GM21786 (cell line): Measurements from ENCODE around the gene BAIAP3.

Experiments
- ATAC-seq: cut with Tn5 transposase; IDR thresholded peaks from one replicate; pipeline ENCODE4 v1.9.1; 2021; ENCODE audit not compliant: unreplicated experiment

BAIAP3 gene

DNA sequence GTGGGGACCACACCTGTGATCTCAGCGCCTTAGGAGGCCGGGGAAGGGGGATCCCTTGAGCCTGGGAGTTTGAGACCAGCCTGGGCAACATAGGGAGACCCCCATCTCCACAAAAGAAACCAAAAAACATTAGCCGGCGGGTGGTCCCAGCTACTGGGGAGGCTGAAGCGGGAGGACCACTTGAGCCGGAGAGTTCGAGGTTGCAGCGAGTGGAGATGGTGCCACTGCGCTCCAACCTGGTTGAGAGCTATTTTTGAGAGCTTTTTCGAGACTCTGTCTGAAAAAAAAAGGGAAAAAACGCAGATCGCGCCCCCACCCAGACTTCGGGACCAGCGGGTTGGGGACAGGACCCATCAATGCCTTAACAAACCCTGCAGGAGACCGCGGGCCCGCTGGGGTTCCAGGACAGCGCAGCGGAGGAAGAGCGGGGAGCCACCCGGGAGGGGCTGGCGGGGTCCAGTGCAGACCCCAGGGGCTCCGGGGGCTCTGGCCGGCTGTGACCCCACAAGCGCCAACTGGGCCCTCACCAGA, 762 bp upstream of the BAIAP3 start:
- no peak for ATAC-seq

DNA sequence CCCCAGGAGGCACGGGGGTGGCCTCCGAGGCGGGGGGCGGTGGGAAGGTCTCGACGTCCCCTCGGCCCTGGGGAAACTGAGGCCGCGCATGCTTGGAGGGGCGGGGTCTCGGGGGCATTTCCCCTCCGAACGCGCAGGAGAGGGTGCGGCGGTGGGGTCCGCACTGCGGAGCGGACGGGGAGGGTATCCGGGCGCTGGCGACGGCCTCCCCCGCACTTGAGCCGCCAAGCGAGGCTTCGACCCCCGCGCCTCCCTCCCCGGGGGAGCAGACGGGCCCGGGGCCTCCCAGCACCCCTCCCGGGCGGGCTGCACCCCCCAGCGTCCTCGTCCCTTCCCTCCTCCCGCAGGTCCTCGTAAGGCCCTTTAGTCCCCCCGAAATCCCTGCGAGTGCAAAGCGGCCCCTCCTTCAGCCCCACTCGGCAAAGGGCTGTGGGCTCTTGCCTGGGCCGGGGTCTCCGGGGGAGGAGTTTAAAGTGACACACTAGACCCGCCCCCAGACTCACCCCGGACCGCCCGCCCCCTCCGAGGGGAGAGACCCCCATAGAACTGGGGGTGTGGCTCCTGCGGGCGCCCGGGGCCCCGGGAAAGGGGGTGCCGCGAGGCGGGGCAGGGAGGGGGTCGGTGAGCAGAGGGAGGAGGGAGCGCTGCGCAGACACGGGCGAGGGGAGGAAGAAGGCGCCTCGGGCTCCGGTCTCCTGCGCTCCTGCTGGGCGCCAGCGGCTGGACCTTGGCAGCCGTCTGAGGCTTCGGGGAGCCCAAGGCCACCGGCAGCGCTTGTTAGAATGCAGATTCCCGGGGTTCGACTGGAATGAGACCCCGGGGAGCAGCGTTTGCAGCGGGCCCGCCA, 632 bp downstream of the BAIAP3 start:
- no peak for ATAC-seq

DNA sequence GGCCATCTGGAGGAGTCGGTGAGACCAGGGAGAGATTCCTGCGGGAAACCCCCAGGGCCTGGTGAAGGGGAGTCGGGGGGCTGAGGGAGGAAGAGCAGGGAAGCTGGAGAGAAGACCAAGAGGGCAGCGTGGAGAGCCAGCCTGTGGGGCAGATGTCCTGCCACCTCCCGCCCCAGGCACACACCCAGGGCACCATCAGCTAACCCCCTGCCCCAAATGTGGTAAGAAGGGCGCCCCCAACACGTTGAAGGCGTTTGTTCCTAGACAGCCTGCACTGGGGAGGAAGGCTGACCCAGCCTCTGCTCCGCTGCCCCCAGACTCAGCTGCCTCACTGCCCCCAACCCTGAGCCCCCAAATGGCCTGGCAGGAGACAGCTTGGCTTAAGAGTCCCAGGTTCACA, 1.3 kb downstream of the BAIAP3 start:
- no peak for ATAC-seq

DNA sequence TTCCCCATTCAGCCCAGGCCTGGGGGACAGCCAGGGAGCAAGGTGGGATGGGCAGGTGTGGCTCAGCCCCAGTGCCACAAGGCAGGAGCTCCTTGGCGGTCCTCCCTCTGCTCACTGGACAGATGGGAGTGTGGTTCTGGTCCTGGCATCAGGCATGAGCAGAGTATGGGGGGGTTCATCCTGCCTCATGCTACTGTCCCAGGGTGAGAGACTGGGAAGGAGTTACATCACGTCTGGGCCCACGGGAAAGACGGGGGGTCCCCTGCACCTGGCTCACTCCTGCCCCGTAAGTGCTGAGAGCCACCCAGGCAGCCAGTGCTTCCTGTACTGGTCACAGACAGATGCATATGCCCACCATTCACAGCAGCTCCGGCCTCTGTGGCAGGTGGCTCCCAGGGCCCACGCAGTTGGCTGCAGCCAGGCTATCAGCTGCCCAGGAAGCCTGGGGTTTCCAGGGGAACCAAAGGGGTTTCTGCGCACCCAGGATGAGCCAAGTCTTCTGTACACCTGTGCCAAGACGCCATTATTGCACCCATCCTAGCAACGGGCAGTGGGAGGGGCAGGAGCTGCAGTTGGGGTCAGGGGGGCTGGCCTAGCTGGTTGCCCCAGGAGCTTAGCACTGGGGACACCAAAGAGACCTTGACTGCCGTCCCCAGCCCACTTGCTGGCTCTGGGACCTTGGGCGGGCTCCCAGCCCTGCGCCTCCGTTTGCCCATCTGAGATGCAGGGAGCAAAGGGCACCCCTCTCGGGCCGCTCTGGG, 1.9 kb downstream of the BAIAP3 start:
- ATAC-seq: no peak

DNA sequence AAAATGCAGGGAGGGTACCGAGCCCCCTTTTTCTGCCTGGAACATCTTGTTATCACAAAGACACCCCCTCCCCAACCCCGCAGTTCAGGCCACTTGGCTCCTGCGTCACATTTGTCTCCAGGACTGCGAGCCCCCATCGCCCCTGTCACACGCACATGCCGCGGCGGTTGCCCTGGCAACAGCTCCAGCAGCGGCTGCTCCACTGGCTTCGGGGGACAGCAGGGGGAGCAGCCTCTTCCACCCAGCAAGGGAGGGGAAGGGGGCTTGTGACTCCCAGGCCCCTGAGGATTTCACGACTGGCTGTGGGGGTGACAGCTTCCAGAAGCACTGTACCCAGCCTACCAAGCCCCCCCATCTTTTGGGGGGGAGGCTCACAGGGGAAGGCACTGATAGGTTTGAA, 2.6 kb downstream of the BAIAP3 start:
- ATAC-seq: no peak

DNA sequence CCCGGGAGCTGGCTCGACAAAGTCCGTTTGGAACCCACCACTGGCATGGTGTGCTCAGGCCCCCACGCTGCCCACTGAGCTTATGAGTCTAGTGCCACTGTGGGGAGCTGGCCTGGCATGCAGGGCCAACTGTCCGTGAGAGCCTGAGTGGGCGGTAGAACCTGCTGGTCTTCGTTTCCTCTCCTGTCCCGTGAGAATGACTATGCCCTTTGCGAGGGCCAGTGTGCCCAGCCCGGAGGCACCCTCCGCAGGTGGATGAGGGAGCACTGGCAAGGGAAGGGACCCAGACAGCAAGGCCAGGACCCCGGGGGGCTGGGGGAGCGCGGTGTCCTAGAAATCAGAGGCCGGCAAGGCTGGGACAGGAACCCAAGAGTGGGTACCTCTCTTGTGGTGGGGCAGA, 3.2 kb downstream of the BAIAP3 start:
- ATAC-seq: no peak

DNA sequence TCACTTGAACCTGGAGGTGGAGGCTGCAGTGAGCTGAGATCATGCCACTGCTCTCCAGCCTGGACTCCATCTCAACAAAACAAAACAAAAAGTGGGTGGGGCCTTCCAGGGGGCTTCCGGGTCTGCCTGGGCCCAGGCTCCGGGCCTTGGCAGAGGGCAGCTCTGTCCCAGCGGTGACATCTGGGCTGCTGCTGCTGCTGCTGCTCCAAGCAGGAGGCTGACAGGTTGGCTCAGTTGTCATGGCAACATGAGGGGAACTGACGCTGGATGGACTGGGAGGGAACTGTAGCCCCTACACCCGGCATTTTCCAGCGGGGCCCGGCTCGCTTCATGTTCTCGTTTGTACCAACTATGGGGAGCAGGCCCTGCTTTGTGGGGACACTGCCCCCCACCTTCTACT, 4.0 kb downstream of the BAIAP3 start:
- ATAC-seq: no peak

DNA sequence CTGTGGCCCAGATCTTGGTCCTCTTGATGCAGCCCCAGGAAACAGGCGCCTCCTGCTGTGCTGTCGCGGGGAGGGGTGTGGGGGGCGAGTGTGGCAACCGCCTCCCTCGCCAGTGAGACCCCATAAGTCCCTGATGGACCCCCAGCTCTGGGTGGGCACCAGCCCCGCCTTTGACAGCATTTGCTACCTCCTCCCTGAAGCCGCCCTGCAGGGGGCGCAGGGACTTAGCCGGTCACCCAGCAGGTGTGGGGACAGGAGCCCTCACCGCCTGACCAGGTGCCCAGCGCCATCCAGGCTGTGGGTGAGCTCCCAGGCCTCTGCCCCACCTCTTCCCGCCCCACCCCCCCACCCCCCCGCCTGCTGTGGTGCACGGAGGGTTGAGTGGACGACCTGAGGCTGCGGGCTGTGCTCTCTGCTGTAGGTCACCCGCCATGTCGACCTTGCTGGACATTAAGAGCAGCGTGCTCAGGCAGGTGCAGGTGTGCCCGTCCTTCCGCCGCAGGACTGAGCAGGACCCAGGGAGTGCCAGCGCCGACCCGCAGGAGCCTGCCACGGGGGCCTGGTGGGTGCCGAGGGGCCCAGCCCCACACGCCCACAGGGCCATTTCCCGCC, 4.8 kb downstream of the BAIAP3 start:
- no peak for ATAC-seq

DNA sequence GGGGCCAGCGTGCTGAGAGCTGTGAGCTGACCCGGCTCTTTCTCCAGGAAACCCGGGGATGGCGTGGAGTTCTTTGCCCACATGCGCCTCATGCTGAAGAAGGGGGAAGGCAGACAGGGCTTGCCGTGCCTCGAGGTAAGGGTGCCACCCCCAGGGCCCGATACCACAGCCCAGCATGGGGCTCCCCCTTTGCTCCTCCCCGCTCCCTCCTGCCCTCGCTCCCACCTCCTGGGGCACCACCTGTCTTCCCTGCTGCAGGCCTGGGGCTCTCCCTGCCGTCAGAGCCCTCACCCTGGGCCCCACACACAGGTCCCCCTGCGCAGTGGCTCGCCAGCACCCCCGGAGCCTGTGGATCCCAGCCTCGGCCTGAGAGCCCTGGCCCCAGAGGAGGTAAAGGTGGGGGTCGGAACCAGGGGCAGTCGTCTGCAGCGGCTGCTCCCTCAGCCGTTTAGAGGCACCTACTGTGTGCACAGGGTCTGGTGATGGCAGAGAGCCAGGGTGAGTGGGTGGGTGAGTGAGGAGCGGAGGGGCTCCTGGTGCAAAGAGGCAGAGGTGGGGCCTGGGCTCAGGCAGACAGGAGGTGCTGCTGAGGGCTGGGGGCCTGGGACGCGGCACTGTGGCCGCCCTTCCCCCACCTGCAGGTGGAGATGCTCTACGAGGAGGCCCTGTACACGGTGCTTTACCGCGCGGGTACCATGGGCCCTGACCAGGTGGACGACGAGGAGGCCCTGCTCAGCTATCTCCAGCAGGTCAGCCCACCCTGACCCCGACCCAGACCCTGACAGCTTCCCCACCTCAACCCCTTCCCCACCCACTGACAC, 5.6 kb downstream of the BAIAP3 start:
- ATAC-seq: no peak

DNA sequence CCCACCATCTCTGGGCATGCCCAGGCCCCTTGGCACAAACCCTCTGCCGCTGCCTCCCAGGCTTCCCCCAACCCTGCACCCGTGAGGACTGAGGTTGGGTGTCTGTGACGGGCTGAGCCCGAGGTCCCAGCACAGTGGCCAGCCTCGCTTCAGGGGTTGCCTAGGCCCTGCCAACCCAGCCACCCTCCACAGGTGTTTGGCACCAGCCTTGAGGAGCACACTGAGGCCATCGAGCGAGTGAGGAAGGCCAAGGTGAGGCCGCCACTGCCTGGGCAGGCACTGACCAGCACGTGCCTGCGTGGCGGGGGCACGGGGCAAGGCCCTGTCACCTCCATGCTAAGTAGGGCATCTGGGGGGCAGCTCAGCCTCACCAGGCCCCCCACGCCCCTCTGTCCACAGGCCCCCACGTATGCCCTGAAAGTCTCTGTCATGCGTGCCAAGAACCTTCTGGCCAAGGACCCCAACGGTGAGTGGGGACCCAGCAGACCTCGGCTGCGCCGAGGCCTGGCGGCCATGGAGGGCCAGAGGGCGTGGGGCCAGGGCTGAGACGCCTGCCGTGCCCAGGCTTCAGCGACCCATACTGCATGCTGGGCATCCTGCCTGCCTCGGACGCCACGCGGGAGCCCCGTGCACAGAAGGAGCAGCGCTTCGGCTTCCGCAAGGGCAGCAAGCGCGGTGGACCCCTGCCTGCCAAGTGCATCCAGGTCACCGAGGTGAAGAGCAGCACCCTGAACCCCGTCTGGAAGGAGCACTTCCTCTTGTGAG, 7.5 kb downstream of the BAIAP3 start:
- ATAC-seq: no peak

DNA sequence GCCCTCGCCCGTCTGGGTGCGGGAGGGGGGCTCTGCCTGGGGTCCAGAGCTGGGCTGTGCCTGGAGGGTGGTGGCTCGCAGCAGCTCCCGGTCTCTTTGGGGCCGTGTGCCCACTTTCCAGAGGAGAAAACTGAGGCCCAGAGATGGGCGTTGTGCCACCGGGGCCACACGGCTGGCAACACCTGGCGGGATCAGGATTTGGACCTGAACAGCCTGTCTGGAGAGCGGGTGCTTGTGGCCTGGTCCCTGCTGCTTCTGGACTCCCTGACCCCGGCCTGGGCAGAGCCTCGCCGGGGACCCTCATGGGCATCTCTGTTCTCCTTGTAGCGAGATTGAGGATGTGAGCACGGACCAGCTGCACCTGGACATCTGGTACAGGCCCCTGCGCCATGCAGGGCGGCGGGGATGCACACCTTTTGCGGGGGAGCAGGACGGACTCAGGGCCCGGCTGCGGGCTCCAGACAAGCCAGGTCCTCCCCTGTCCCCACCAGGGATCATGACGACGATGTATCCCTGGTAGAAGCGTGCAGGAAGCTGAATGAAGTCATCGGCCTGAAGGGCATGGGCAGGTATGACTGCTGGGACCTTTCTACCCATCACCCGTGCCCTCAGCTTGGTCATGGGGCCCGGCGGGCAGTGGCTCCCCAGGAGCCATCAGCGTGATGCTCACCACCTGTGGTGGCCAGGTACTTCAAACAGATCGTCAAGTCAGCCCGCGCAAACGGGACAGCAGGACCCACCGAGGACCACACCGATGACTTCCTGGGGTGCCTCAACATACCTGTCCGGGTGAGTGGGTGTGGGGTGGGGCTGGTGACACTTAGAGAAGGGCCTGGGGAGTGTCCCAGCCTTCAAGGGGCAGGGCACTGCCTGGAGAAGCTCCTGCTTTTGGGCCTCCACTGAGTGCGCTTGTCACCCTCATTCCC, 8.3 kb downstream of the BAIAP3 start:
- ATAC-seq: no peak

DNA sequence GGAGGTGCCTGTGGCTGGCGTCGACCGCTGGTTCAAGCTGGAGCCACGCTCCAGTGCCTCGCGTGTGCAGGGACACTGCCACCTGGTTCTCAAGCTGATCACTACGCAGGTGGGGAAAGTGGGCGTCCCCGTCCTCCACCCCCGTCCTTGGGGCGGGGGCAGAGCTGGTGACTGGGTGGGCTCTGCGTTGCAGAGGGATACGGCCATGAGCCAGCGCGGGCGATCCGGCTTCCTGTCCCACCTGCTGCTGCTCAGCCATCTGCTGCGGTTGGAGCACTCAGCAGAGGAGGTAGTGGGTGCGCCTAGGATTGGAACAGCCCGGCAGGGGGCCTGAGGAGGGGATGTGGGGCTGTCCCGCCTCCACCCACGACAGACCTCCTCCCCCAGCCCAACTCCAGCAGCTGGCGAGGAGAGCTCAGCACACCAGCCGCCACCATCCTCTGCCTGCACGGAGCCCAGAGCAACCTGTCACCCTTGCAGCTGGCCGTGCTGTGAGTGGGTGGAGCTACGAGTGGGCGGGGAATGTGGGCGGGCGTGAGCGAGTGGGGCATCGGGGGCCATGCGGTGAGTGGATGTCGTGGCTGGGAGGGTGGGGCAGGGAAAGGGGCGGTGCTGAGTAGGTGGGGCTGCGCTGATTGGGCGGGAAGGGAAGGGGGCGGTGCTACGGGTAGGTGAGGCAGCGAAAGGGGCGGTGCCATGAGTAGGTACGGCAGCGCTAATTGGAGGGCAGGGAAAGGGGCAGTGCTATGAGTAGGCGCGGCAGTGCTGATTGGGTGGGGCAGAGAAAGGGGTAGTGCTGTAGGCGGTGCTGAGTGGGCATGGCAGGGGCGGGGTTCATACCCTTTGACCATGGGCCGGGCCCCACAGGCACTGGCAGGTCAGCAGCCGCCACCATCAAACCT, 9.3 kb downstream of the BAIAP3 start:
- ATAC-seq: peak; percentile 82

DNA sequence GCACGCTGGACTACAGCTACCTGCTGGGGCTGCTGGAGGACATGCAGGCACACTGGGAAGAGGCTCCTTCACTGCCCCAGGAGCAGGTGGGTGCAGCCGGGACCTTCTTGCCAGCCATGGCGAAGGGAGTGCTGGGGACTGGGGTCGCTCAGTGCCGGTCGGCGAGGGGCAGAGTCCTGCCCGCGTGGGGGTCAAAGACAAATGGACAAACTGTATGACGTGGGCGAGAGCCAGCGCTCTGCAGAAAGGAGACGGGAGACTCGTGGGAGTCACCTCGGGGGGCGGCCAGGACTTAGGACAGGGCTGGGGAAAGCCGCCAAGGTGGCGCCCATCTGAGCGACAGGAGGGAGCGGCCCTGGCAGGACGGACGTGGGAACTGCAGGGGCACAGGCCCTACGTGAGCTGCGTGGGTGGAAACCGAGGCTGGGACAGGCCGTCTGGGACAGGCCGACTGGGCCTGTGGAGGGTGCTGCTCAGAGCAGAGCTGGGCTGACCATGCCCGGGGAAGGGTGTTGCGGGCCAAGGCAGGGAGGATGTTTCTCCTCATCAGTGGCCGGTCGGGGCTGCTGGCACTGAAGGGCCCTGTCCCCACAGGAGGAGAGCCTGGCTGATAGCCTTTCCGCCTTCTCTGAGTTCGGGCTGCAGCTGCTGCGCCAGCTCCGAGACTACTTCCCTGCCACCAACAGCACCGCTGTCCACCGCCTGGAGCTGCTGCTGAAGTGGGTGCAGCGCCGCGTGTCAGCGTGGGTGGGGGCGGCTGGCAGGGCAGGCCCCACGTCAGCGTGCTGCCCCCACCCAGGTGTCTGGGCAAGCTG, 10.2 kb downstream of the BAIAP3 start:
- no peak for ATAC-seq

DNA sequence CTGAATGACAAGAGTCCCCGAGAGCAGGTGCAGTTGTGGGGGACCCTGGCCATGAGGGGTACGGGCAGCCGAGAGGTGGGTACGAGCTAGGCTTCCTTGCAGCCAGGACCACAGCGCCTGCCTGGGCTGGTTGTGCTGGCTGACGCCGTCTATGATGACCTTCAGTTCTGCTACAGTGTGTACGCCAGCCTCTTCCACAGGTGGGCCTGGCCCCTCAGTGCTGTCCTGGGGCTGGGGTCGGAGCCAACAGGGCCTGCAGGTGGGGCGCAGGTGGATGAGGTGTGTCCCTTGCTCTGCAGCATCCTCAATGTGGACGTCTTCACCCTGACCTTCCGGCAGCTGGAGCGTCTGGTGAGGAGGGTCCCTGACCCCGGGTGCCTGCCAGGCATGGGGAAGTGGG, 11.1 kb downstream of the BAIAP3 start:
- ATAC-seq: no peak

DNA sequence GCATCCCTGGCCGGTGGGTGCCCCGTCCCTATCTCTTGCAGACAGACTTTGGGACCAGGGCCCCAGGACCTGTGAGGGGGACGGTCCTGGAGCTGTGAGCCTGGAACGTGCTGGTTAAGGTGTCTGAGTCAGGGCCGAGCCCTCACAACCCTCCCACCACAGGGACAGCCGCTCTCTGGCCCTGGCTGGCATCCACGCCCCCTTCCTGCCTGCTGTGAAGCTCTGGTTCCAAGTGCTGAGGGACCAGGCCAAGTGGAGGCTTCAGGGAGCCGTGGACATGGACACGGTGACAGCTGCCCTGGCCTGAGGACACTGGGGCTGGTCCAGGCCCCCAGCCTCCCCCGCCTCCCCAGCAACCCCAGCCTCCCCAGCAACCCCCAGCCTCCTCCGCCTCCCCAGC, 11.6 kb downstream of the BAIAP3 start:
- ATAC-seq: no peak

DNA sequence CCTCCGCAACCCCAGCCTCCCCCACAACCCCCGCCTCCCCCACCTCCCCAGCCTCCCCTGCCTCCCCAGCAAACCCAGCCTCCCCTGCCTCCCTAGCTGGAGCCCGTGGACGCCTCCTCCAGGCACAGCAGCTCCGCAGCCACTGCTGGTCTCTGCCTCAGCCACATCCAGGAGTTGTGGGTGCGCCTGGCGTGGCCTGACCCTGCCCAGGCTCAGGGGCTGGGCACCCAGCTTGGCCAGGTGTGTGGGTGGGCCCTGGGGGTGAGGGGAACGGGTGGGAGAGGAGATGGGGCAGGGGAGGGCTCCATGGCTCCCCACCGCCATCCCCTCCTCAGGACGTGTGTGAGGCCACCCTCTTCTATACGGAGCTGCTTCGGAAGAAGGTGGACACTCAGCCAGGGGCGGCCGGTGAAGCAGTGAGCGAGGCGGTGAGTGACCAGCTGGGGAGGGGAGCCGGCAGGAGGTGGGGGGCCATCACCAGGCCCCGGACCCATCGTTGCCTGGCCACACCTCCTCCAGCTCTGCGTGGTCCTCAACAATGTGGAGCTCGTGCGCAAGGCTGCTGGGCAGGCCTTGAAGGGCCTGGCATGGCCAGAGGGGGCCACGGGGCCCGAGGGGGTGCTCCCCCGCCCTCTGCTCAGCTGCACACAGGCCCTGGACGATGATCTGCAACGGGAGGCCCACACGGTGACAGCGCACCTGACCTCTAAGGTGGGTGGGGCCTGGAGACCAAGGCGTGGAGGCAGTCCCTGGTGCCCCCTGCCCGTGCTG, 12.4 kb downstream of the BAIAP3 start:
- no peak for ATAC-seq
